Transverse colon (tissue), 4 donors: ENCODE measurements around the gene VSIG10L2. TPM values are rescaled to one million over a fixed set of nuclear protein-coding genes. Genes with fewer than 3 reads are reported as not detected.

Experiments
- DNase-seq: peaks from one replicate; pipeline ENCODE4 v3.0.0-alpha.2; 2019
- H3K27ac ChIP-seq, 4 donors: fragments of 200-600 bp; sonication (generic); 2 replicates each; pipeline ENCODE4 v1.5.1; 2016 to 2018; ENCODE audit warnings: inconsistent platforms in 4 of 4
- H3K27me3 ChIP-seq: fragments of 200-600 bp; sonication (generic); 2 replicates; pipeline ENCODE4 v1.5.1; 2017; ENCODE audit warnings: inconsistent platforms
- H3K36me3 ChIP-seq, 4 donors: fragments of 200-600 bp; sonication (generic); 2 replicates each; pipeline ENCODE4 v1.5.1; 2017 to 2019; ENCODE audit warnings: inconsistent platforms in 4 of 4
- H3K4me1 ChIP-seq, 4 donors: fragments of 200-600 bp; sonication (generic); 2 replicates each; pipeline ENCODE4 v1.5.1; 2017 to 2020; ENCODE audit warnings: inconsistent platforms in 4 of 4
- H3K4me3 ChIP-seq, 4 donors: fragments of 200-600 bp; sonication (generic); 1 replicate in 1 of 4; 2 replicates in 3 of 4; pipeline versions ENCODE4 v1.5.1 to v1.6.1; 2017 to 2019; ENCODE audit warnings: inconsistent platforms in 4 of 4
- H3K9me3 ChIP-seq, 2 donors: fragments of 200-600 bp; sonication (generic); 2 replicates each; pipeline ENCODE4 v1.5.1; 2017 to 2019; ENCODE audit warnings: inconsistent platforms in 2 of 2
- EP300 ChIP-seq: sonication (generic); formaldehyde crosslinking; IDR thresholded peaks from one replicate; pipeline ENCODE4 v1.6.1; 2017; ENCODE audit warnings: antibody characterized with exemption, low read depth
- POLR2A ChIP-seq: fragments of 450-650 bp; IDR thresholded peaks from one replicate; pipeline ENCODE4 v1.6.1; 2016; ENCODE audit warnings: antibody characterized with exemption, mild to moderate bottlenecking, moderate library complexity
- POLR2AphosphoS5 ChIP-seq, 3 donors: sonication (generic); formaldehyde crosslinking; IDR thresholded peaks; one replicate each; pipeline ENCODE4 v1.6.1; 2016; ENCODE audit warnings: antibody characterized with exemption in 3 of 3
- WGBS, 2 donors: methylation state at CpG; one replicate each; pipeline ENCODE4 v1.1.5; 2018; ENCODE audit warnings: low coverage in 1 of 2; 5-methylcytosine and 5-hydroxymethylcytosine counted together
- in situ Hi-C, 4 donors: fragments of 200-750 bp; cut with MboI; loops; one replicate each; pipeline versions ENCODE4 v1.15.0 to v1.15.1; 2017; ENCODE audit warnings: low sequenced_read_pairs in 3 of 4, low pct_ligation_motif_present in 1 of 4, low pct_unique_long_range_greater_than_20kb in 1 of 4
- intact Hi-C: fragments of 100-400 bp; cut with DNase I; formaldehyde crosslinking; loops from one replicate; pipeline ENCODE4 v1.15.1; 2023; ENCODE audit warnings: low total_unique reads
- total RNA-seq, 4 donors: library from RNA; depleted of rRNA; stranded (reverse); fragments of >200 nt; gene quantifications; one replicate each; pipeline ENCODE4 v1.1.0, GENCODE V29; 2016
- TF ChIP-seq, protein P1 (sequence below), 5 experiments: fragments of 200-600 bp in 3 of 5; fragments of 450-650 bp in 2 of 5; sonication (generic) in 3 of 5; IDR thresholded peaks; 1 replicate in 2 of 5; 2 replicates in 3 of 5; pipeline ENCODE4 v1.5.1; 2016 to 2017; ENCODE audit warnings: antibody characterized with exemption in 5 of 5, inconsistent platforms in 3 of 5, mild to moderate bottlenecking in 2 of 5, moderate library complexity in 1 of 5

Gene VSIG10L2
- total RNA-seq, 4 donors from 2014 or later: not detected

DNA sequence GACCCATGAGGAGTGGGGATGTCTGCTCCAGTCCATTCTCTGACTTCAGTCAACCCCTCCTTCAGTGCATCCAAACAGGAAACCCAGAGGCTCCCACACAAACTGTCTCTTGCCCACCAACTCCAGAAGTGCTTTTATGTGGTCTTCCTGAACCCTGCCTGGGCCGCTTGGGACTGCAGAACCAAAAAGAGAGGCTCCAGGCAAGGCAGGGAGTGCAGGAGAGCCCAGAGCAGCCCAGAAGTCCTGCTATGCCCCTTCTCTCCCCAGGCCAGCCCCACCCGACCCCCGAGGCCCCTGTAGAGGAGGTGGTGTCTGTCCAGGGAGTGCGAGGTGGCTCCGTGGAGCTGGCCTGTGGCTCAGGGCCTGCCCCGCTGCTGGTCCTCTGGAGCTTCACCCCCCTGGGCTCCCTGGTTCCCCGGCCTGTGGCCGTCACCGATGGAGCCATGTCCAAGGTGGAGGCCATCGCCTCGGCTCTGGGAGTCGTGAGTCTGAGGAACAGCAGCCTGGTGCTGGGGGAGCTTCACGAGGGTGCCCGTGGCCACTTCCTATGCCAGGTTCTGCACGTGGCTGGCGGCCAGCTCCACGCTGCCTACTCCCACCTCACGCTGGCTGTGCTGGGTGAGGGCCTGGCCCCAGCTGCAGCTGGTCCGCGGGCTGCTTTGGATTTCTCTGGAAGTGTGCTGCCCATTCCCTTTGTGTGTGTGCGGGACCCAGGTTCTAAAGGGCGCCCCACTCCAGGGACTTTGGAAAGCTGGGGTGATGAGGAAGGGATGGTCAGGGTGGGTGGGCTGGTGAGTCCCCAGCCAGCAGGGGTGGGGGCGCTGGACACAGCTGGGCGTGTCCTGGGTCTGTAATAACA, 1.8 kb downstream of the VSIG10L2 start:
- in situ Hi-C loops (no loop called here), intact Hi-C loops (no loop called here)
- DNase-seq: no peak
- no peaks in the 10 kb centered on the region for H3K36me3 ChIP-seq
- H3K27me3 ChIP-seq: no peaks in the 10 kb centered on the region
- no peaks in the 10 kb centered on the region for H3K9me3 ChIP-seq
- no peak overlapping the region for H3K27ac ChIP-seq
- no peak overlapping the region for H3K4me3 ChIP-seq
- TF ChIP-seq, protein P1, sequence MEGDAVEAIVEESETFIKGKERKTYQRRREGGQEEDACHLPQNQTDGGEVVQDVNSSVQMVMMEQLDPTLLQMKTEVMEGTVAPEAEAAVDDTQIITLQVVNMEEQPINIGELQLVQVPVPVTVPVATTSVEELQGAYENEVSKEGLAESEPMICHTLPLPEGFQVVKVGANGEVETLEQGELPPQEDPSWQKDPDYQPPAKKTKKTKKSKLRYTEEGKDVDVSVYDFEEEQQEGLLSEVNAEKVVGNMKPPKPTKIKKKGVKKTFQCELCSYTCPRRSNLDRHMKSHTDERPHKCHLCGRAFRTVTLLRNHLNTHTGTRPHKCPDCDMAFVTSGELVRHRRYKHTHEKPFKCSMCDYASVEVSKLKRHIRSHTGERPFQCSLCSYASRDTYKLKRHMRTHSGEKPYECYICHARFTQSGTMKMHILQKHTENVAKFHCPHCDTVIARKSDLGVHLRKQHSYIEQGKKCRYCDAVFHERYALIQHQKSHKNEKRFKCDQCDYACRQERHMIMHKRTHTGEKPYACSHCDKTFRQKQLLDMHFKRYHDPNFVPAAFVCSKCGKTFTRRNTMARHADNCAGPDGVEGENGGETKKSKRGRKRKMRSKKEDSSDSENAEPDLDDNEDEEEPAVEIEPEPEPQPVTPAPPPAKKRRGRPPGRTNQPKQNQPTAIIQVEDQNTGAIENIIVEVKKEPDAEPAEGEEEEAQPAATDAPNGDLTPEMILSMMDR (IDR thresholded peaks at IDR 0.05): no peak
- TF ChIP-seq POLR2A: no peak
- H3K4me1 ChIP-seq: peaks cover 8 to 14% (median 14%) of the 10 kb centered on the region in 4 donors
- WGBS, 2 donors: 84% methylated on average over 24 of the region's 24 CpGs; no CpG with 5 or more reads in 1 of the 2 donors

DNA sequence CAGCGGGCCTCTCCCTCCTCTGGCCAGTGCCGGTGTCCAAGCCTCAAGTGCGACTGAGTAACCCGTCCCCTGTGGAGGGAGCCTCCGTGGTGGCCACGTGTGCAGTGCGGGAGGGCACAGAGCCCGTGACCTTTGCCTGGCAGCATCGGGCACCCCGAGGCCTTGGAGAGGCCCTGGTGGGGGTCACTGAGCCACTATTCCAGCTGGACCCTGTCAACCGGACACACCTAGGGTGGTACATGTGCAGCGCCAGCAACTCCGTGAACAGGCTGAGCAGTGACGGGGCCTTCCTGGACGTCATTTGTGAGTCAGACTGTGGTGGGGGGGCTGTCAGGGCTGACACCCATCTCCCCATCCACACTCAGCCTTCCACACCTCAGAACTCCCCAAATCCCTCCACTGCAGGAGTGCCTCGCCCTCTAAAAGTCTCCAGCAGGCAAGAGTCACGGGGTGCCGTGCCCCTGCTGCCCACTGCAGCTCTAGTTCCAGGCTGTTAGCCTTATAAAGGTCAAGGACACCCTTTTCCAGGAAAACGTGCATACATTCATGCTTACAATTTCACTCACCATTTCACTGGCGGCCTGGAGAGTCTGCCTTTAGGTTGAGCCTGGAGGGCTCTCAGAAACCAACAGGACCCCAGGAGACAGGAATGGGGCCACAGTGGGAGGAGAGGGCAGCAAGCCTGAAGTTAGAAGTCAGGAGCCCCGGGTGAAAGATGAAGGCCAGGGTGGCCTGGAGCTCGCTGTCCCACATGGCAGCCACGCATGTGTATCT, 2.6 kb downstream of the VSIG10L2 start:
- in situ Hi-C loops: no loop called here
- TF ChIP-seq, protein P1 (IDR thresholded peaks at IDR 0.05): no peak
- TF ChIP-seq POLR2AphosphoS5 (IDR thresholded peaks at IDR 0.05): no peak
- TF ChIP-seq POLR2A: no peak
- no peak for TF ChIP-seq EP300
- no peak for DNase-seq
- Histone ChIP-seq H3K4me3 (no peak overlapping the region), H3K27me3 (no peaks in the 10 kb centered on the region), H3K9me3 (no peaks in the 10 kb centered on the region), H3K36me3 (no peaks in the 10 kb centered on the region), H3K4me1 (peaks cover 12 to 22% (median 21%) of the 10 kb centered on the region in 4 donors), H3K27ac (no peak overlapping the region)
- intact Hi-C loops: no loop called here
- 78 to 80% methylated on average over 2 to 23 of the region's 23 CpGs for WGBS, 2 donors

DNA sequence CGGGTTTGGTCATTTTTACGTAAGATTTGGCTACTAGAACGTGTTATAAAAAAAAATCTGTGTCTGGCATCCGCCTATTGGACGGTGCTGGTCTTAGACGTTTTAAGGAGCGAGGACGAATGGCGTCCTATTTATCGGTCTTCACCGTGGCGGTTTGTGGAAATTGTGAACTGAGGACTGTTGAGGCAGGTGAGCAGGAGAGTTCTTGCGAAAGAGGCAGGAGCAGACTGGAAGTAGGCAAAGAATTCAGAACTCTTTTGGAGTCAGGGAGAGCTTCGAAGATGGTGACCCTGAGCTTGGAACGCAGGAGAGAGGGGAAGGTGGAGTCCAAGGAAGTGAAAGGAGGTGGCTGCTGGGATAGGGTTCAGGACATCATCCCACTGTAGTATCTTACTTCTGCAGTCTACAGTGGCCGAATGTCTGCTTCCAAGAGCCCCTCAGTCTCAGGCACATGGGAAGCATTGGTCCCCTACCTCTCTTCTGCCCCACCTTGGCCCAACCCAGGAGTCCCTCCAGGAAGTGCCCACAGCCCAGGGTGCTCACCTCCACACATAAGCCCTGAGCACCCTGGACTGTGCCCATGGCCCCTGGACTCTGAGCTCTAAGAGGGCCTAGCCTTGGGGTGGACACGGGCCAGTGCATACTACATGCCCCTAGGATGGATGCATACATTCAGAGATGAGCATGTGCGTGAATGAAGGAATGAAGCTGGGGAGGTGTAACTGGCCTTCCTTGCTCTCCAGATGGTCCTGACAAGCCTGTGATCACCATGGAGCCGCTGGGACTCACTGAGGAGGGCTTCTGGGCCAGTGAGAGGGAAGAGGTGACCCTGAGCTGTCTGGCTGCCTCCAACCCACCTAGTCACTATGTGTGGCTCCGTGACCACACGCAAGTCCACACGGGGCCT, 3.7 kb downstream of the VSIG10L2 start:
- in situ Hi-C loops: no loop called here
- intact Hi-C loops: no loop called here
- 89% methylated on average over 16 to 22 of the region's 22 CpGs for WGBS, 2 donors

More for the DNA sequence above, 3.7 kb downstream of the VSIG10L2 start:
- Histone ChIP-seq H3K36me3 (no peaks in the 10 kb centered on the region), H3K4me3 (no peak overlapping the region), H3K27me3 (no peaks in the 10 kb centered on the region), H3K4me1 (peaks cover 12 to 23% (median 22%) of the 10 kb centered on the region in 4 donors), H3K9me3 (no peaks in the 10 kb centered on the region), H3K27ac (no peak overlapping the region)
- no peak for TF ChIP-seq EP300
- no peak for TF ChIP-seq POLR2A
- TF ChIP-seq, protein P1 (IDR thresholded peaks at IDR 0.05): no peak
- no peak for TF ChIP-seq POLR2AphosphoS5 (IDR thresholded peaks at IDR 0.05)
- DNase-seq: no peak
